HG02885 (cell line): ENCODE results near the gene POU2F3.

ENCODE experiments used
- ATAC-seq: cut with Tn5 transposase; IDR thresholded peaks from one replicate; pipeline ENCODE4 v1.9.1; 2021; ENCODE audit warnings: mild to moderate bottlenecking; ENCODE audit not compliant: unreplicated experiment, poor library complexity

POU2F3 gene

DNA sequence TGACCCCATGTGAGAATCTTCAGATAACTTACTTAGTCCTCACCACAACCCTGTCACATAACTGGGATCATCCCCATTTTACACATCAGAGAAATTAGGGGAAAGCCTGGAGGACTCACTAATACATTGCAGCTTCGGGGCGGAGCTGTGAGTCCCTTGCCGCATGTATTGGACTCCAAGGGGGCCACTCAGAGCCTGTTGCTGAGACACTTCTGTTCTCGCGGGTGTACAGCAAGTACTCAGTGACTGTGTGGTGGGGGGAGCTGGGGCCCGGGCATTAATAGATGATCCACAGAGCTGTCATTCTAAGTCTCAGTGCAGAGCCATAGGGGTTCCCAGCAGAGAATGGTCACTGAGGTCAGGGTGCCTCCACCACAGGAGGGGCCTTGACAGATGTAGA, 15.6 kb upstream of the POU2F3 start:
- ATAC-seq = no peak

DNA sequence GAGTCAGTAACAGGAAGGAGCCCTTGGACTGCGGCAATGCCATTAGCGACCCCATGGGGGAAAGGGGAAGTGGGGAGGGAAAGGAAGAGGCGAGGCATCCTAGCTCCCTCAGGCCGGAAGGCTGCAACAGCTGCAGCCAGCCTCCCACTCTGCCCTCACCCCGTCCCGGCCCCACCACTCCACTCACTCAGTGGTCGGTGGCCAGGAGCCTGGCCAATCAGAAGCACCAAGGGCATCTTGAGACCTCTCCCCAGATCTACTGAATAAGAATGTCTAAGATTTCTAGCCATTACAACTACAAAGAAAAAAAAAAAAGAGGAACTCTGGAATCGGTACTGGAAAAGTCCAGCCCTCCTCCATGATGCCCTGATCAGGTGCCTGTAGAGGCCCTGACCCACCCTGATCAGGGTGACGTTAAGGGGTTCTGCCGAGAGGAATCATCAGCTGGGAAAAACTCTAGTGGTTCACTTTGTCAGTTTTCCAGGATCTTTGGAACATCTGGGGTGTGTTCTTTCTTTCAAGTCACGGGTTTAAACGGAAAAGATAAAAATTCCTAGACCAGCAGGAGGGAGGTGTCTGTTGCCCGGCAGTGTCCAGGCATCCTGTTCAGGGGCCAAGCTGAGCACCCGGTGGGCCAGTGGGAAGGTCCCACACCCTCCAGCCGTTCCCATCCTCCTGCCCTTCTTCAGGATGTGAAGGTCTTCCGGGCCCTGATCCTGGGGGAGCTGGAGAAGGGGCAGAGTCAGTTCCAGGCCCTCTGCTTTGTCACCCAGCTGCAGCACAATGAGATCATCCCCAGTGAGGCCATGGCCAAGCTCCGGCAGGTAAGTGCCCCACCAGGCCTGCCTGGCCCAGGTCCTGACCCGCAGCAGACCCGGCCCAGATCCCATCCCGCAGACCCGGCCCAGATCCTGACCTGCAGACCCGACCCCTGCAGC, 14.7 kb upstream of the POU2F3 start:
- no peak for ATAC-seq

DNA sequence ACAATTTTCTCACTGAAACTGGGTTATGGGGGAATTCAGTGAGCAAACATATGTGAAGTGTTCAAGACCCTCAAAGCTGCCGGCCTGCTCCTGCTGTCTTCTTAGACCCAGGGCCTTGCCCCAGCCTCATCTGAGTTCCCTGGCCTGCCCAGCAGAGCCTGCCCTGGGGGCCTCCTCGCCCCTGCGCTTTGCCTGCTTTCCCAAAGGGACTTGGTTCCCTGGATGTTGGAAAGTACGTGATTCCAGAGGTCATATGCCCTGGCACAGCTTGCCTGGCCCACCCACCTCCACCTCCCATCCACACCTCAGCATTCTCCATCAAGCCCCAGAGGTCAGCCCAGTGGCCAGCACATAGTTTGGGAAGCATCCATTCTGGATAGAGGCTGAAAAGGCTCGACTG, 13.7 kb upstream of the POU2F3 start:
- ATAC-seq = no peak

DNA sequence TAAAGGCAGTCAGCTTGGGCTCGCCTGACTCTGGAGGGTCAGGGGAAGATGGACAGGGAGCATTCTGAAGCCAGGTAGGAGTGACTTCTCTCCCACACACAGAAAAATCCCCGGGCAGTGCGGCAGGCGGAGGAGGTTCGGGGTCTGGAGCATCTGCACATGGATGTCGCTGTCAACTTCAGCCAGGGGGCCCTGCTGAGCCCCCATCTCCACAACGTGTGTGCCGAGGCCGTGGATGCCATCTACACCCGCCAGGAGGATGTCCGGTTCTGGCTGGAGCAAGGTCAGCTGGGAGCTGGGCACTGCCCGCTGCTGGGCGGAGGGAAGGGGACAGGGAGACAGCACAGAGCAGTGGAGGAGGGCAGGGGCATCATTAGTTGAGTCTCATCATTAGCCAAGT, 13.2 kb upstream of the POU2F3 start:
- ATAC-seq = no peak

DNA sequence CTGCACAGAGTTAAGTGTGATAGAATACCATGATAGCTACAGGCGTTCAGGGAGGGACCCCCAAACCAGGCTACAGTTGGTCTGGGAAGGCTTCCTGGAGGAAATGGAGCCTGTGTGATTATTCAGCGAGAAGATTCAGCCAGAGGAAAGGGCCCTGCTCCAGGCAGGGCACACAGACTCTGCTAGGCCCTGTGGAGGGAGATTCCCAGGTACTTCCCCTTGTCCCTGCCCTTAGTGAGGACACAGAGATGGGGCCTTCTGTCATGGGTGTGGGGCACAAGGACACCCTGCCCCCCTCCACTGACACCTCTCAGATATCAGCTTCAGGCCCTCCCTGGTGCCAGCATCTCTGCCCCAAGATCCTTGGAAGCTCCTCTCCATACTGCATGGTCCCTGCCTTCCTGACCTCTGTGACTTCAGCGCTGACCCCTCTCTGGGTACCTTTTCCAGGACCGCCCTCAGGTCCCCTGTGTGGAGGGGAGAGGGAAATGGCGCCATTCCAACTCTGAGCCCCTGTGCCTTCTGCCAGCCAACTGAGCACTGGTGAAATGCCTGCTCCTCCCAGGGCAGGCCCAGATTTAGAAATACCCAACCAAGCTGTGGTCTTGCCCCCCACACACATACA, 12.6 kb upstream of the POU2F3 start:
- no peak for ATAC-seq

DNA sequence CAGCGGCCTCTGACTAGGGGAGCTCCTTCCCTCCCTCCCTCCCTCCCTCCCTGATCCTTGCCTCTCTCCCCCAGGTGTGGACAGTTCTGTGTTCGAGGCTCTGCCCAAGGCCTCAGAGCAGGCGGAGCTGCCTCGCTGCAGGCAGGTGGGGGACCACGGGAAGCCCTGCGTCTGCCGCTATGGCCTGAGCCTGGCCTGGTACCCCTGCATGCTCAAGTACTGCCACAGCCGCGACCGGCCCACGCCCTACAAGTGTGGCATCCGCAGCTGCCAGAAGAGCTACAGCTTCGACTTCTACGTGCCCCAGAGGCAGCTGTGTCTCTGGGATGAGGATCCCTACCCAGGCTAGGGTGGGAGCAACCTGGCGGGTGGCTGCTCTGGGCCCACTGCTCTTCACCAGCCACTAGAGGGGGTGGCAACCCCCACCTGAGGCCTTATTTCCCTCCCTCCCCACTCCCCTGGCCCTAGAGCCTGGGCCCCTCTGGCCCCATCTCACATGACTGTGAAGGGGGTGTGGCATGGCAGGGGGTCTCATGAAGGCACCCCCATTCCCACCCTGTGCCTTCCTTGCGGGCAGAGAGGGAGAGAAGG, 11.1 kb upstream of the POU2F3 start:
- no peak for ATAC-seq

DNA sequence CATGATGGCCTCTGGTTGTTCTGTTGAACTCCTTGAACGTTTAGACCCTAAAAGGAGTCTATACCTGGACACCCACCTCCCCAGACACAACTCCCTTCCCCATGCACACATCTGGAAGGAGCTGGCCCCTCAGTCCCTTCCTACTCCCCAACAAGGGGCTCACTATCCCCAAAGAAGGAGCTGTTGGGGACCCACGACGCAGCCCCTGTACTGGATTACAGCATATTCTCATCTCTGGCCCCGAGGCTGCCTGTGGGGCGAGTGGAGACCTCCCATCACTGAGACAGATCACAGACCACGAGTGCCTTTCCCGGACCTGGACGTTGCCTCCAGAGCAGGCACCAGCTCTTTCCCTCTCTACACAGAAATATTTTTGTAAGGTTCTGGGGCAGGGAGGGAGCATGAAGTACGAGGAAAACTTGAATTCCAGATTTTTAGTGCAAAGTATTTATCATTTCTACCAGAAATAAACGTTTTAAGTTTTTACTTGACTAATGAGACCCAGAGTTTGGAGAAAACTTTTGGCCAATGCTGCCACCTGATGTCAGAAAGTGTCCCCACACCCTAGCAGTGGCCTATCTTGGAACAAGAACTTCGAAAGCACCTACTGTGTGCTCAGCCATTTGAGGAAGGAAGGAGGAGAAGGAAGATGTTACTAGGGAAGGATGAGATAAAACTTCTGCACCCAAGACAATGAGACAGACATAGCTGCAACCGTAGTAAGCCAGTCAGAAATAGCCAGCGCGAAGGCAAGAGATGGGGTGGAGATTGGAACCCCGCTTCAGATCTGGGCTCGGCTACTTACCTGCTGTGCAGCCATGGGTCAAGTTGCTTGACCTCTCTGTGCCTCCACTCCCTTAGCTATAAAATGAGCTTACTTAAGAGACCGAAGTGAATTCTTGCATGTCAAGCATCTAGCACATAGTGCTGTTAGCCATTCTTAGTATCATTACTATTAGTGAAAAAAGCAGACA, 10.2 kb upstream of the POU2F3 start:
- no peak for ATAC-seq

DNA sequence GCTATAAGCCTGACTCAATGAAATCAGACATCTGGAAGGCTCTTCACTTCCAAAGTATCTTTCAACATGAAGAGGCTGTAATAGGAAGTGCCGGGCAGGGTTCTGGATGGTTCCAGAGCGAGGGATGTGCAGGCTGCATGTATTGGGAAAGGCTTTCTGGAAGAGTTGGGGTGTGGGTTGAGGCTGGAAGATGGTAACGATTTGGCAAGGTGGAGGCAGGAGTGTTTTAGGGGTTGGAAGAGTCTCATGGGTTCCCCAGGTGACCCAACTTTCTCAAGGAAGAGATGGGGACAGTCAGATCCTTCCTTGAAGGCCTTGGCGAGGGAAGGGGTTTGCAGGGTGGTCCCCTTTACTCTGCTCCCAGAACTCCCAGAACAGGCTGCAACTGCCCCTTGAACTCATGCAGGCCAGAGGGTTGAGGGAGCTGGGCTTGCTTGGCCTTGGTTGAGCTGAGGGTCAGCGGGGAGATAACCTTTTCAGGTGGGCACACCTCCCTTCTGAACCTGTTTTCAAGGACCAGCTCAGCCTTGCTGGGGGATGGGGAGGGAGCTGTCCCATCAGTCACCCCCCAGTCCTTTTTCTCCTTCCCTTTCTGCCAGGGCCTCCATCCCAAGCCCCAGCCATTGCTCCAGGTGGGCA, 9.4 kb upstream of the POU2F3 start:
- no peak for ATAC-seq

DNA sequence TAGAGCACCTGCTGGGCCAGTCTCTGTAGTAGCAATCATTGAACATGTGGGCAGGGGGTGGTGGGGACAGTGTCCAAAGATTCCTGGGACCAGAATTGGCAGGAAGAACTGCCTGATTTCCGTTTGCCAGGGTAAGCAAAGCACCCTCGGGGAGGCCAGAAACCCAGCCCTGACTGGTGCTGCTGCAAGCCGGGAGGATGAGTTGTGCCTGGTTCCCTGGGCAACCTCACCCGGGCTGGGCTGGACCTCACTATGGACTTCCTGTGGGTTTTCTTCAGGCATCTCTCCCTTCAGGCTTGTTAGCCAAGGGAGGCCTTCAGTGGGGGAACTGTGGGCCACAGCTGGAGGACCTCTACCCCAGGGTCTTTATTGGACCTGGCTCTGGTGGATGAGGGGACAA, 8.0 kb upstream of the POU2F3 start:
- ATAC-seq = no peak

DNA sequence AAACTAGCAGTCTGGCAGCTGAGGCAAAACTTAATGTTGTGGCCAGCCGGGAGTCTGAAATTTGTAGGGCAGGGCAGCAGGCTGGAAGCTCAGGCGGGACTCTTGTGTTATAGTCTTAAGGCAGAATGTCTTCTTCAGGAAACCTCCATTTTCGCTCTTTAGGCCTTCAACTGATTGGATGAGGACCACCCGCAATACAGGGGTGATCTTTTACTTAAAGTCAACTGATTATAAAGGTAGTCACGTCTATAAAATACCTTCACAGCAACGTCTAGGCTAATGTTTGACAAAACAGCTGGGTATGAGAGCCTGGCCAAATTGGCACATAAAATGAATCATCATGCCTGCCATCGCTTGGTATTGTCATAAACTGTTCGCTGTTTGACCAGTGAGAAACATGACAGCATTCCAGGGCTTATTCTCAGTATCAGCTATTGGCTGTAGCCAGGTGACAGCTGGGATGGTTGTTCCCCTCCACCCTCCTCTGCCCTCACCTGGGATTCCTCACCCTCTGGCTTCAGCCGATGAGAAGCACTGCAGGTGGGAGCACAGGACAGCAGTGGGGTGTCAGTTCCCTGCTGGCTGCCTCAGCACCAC, 6.6 kb upstream of the POU2F3 start:
- no peak for ATAC-seq

DNA sequence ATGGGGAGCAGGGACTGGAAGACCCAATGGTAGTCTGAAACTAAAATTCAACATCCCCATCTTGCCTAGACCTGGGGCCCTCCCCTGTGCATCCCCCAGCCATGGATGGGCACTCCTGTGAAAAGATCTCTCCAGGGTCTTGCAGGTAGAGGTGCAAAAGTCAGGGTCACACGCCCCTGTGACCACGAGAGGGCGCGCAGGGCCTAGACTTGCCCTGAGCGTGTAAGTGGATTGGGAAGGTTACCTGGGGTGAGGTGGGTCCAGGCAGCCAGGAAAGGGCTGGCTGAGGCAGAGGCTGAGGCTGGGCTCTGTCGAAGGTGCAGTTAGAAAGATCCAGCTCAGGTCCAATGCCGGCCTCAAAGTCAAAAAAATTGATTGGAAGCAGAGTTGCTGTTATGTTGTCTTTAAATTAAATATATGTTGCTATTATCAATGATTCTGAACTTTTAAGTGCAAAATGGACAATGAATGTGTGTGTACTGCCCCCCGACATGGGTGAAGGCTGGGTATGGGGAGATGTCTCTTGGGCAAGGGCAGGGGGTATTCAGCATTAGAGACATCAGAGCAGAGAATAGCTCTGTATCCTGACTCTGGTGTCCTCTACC, 4.8 kb upstream of the POU2F3 start:
- ATAC-seq = no peak

DNA sequence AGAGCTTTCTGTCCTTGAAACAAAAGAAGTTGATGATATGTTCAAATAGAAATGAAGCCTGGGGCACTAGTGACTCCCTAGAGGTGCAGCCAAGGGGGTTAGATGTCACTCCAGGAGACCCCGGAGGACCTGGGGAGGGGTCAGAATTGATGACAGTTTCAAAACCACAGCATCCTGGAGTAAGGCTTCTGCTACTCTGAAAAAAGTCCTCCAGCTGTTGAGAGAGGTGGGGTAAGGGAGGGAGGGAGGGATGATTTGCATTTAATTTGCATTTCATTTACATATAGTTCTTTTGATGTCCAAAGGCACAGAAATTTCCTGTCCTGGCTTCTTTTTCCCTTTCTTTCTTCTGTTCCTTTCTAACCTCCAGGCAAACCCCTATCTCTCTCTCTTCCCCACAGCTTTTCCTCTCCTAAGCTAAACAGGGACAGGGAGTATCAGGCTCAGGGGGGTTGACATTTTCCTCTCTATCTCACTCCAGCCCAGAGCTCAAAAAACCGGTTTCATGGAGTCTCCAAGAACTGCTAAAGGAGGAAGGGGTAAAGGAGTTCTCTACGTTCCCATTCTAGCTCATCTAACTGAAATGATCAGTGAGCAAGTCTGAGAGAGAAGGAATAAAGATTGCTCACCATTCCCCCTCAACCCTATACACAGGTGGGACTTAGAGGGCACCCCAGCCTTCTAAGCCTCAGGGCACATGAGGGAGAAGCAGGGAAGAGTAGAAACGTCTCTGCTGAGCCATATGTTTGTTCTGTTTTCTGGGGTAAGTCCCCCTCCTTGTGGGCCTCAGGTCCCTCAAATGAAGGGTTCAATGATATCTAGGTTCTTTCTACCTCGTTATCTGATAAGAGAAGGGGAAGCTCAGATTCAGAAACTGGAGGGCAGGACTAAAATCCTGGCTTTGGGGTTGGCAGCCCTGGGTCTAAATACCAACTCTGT, 3.5 kb upstream of the POU2F3 start:
- ATAC-seq = no peak

DNA sequence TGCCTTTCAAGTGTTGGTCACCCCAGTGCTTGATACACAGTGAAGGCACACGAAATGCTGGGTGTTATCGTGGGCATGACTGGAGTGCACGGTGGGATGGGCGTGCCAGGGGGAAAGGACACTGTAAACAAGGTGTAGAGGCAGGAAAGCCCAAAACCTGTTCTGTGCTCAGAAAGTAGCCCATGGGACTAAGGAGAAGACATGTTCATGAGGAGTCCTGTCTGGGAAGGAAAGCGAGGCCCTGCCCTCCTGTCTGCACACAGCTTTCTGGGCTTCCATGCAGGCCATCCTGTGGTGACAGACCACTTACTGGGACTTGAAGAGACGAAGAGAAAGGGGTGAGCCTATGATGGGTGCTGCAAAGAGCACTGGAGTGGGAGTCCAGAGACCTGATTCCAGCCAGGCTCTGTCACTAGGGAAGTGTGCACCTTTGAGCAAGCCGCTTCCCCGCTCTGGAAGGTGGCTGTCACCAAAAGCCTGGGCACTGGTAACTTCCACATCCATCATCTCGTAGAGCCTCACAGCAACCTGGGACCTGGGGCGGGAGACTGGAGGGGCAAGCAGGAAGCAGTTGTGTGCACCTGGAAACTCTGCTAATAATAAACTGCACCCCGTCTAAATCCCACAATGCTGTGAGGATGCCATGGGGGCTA, 846 bp upstream of the POU2F3 start:
- no peak for ATAC-seq

DNA sequence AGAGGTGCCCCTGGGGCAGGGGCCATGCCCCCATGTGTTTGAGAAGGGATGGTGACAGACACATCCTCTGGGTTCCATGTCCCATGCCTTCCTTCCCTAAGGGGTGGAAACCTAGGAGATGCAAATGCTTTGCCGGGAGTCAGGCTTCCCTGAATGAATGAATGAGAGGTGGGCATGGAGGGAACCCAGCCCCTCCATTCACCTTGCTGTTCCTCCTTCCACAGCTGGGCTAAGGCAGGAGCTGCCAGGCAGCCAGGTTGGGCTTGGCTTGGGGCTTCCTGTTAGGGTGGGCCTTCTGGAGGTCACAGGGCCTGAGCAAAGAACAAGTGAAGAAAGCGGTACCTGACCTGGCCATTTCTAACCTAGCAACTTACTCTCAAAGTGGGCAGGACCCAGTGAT, 926 bp downstream of the POU2F3 start:
- no peak for ATAC-seq

DNA sequence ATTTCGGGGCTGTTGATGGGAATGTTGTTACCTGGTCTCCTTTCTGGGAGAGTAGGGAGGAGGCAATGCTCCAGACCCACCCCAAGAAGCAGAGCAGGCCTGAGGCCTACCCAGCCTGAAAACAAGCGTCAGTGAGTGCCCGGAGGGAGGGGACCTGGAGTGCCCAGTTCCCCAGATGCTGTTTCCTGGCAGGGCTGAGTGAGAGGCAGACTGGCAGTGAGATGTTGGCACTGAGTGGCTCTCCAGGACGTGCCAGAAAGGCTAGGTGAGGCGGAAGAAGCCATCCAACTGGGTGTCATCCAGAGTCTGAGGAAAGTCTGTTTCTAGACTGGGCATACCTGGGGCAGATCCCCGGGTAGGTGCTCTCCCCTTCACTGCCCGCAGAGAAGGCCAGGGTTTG, 1.3 kb downstream of the POU2F3 start:
- ATAC-seq = no peak

DNA sequence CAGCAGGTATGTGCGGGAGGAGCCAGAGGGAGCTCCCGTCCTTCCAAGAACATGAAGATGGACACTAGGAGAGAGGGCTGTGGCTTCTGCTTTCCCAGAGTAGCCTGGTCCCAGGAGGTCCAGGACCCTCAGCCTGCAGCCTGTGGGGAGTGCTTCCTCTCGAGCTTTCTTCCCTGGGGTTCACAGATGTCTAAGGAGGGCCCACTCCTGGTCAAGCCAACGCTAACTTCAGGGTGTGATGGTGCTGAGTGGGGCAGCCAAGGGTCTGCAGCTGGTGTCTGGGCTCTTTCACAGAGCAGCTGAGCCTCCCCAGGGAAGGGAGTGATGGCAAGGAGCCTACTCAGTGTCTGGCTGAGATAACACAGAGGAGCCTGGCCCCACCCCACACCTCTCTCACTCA, 3.3 kb downstream of the POU2F3 start:
- ATAC-seq = no peak

DNA sequence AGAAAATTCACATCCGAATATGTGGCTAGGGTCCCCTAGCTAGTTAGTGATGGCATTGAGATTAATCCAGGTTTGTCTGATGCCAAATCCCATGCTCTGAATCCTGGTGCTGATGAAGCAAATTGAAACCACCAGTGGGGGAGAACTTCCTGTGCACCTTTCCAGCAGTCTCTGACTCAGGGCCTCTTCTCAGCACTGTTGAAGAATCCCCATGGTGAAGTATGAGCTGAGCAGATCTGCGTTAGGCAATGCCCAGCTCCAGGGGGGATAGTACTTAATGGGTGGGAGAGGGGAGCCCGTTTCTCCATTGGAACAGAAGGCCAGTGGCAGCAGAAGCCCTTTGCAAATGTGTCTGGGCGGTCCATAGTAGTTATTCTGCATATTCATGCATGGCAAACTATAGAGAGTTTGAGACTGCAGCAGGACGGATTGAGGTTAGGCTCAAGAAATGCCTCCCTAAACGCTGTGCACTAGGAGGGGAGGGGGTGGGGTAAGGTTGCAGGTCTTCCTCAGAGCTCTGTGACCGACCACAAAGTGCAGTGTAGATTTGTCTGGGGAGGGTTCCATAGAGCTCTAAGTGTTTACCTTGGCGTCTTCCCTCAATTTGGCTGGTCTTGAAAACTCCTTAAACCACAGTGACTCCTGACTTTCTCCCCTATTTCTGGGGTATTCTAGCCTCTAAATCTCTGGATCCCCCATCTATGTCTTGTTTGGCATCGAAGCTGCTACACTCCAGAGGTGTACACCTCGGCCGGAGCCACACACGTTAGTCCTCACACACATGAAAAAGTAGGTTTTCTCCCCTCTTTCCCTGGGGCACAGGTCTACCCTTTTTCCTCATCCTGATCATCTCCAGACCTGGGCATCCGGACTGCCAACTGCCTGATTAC, 4.8 kb downstream of the POU2F3 start:
- ATAC-seq = no peak
